Measurements from ENCODE around the gene PARD3. TPM values are rescaled to one million over a fixed set of nuclear protein-coding genes. Genes with fewer than 3 reads are reported as not detected.
"Not testable (repeated sequence)": the region's sequence is repeated elsewhere in the genome, so short reads cannot be mapped to it uniquely, and the experiment has no call there.

PARD3 gene
- polyA plus RNA-seq (2013, experiment 1 of 2; ENCODE audit: insufficient read length) = 22.7 TPM
- 25.3 TPM for polyA plus RNA-seq (2013, experiment 2 of 2; ENCODE audit: insufficient read length)

DNA sequence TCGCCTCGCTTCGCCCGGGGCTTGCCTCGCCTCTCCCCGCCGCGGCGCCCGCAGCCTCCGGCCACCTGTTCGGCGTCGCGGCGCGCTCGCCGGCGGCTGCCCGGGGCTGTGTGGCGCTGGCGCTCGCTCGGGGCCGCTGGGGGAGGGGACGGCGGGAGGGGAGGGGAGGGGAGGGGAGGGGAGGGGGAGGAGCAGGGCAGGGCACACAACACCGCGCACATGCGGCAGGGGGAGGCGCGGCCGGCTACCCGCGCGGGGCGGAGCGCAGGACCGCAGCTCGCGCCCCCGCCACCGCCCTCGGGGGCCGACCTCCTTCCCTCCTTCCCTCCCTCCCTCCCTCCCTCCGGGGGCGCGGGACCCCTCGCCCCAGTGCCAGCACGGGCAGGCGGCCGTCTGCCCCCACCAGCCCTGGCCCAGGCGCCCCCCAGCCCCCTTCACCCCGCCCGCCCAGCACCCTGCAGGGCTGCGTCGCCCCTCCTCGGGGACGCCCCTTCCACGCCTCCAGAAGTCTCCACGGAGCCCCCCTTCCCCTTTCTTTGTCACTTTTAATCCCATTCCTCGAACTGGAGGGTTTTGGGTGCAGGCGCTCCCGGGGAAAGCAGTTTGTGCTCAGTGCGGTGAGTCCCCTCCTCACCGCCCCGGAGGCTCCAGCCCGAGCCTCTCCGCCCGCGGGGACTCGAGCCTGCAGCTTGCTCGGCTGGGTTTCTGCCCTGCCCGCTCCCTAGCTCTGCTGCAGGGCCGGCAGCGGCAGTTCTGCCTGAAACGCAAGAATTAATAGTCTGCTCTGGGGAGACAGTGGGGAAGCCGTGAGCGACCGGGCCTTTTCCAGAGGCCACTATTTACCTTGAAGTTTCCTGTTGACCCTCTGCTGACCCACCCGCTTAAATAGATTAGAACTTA is at the start of gene PARD3:
TSS of gene PARD3 (minus strand) at position 112 of the 900 bp plus-strand sequence. CDS start 301 bp downstream, outside the sequence.
- DNase-seq = peak; percentile 63

DNA sequence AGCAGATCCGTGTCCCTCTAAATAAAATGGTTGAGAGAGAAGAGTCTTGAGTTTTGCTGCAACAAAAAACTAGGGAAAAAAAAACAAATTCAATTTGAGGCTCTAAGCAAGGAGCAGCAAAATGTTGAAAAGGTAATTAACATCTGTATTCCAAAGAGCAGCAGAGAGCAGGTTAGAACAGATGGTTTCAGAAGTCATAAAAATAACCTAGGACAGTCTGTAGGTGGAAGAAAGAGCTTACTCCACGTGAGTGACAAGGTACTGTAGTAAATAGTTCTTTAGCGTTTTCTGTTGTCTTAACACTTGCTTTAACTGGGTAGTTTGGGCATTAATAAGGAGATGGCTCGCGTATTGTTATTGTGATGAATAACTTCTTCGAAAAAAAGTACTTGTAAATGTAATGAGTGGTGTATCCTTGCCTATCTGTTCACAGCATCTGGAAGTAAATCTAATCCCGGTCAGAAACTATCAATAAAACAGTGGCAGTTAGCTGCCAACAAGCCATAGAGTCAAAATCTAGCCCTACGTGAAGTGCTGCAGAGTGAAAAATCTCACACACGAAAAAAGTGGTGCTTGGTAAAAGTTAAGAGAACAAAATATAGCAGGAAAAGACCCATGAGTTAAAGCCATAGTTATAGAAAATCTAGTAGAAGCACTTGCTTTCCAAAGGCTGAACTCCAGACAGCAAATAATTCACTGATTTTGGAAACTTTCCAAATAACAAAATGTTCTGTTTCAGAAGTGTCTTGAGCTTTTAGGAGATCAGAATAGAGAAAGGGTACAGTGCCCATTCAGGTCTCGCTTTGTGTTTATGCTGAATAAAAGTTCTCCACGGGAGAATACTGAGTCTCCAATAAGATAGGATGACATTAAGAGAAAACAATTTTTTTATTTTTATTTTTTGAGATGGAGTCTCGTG is 49.3 kb upstream of the PARD3 start:
- DNase-seq = no peak

DNA sequence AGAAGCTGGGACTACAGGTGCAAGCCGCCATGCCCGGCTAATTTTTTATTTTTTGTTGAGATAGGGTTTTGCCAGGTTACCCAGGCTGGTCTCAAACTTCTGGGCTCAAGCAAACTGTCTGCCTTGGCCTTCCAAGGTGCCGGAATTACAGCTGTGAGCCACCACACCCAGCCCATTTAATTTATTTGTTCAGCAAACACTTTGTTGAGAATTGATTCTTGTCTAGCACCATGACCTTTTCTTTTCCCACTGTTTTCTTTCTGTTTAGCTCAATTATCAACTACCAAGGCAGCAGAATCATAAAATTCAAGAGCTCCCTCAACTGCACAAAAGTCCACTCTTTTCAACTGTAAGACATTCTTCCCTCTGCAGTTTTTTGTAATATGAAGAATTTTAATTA is 47.8 kb upstream of the PARD3 start:
- DNase-seq = no peak

DNA sequence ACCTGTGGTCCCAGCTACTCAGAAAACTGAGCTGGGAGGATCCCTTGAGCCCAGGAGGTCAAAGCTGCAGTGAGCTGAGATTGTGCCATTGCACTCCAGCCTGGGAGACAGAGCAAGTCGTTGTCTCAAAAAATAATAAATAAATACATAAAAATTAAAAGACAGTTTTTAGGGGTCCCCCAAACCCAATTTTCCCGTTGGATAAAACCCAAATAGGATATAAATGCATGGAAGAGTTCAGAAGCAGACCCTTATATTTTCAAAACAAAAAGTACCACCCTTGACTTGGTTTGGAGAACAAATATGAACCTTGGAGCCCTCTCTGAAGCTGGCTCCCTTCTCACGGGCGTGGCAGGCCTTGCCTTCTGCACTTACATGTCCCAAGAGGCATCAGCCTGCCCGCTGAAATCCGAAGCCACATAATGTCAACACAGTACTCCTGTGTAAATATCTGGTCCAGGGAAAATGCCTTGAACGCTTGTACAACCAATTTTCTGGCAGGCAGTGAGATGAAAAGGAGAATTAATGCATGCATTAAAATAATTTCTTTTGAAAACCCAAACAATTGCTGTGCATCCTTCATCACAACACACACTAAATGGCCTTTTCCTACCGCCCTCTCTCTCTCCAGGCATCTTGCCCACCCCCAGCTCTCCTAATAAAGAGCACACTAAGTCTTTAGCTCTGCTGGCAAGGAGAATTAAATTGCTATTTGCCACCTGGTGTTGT is 46.4 kb upstream of the PARD3 start:
- peak; percentile 18 for DNase-seq

DNA sequence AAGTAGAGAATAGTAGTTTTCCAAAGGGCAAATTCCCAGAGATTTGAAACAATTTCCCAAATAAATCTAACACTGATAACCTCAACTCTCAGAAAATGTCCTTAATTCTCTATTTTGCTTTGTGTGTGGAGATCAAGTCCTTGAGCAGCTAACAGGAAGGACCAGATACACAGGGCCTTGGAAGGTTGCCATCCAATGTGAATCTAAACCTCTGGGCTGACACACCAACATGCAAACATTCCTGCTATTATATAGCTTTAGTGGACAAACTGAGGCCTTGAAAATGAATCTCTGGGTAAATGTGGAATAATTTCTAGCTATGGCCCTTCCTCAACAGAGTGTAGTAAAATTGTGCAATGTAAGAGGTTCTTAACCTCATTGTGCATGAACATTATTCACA is 44.1 kb upstream of the PARD3 start:
- DNase-seq = peak; percentile 42

DNA sequence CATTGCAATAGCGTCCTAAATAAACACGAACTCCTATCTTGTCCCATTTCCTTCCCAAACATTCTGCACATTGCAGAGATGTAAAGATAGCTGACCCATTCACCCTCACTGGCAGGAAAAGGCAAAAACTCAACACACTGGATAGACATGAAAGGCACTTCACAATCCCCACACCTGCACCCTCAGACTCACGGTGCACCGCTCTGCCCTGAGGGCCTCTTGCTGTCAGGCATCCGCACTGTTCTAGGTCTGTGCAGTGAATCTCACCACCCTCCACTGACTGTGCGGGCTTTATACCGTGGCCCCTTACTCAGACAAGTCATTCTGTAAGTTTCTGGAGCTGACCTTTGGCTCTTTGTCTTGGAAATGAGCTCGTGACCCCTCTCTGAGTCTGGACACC is 42.9 kb upstream of the PARD3 start:
- no peak for DNase-seq

DNA sequence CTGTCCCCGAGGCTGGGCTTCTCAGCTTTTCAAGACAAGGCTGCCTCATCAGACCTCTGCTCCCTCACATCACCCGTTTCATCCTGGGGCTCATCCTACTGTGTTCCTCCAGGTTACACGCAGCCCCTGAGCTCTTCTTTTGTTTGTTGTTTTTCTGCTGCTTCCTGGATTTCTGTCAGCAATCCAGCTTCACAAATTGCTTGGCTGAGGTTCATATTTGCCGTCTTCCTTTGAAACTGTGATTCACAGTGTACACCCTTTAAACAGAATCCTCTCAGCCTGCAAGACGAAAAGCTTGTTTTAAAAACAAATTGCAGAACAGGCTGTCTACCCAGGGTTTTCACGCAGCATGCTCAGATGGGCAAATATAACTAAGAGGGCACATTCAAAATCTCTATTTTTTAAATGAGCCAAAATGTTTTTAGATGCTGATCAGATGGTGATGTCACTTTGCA is 39.1 kb upstream of the PARD3 start:
- DNase-seq = peak; percentile 31

DNA sequence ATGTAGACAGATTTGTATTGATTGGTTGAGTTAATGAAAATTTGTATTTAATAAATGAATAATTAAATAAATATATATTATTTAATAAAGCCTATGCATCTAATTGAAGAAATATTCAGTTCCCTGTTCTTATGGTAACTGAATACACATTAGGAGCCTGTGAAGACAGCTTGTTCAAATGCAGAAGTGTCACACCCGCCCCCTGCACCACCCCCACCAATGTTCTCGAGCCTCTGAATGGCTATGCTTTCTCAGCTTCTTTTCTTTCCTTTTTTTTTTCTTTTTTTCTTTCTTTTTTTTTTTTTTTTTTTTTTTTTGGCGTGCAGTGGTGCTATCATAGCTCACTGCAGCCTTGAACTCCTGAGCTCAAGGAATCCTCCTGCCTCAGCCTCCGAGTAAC is 38.3 kb upstream of the PARD3 start:
- DNase-seq = no peak

DNA sequence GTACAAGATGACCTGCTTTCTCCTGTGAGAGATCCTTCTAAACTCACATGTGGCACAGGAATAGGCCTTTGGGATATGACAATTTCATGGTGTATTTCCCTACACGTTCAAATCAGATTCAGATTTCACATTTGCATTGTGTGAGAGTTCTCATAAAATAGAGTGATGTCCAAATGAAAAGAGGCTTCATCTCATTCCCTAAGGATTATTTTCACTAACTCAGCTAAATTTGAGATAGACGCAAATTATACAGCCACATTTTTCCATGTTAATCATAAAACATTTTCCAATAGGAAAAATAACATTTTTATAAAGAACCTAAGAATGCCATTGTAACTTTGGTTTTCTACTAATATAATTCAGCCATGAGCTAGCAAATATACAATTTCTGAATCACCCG is 35.5 kb upstream of the PARD3 start:
- no peak for DNase-seq

DNA sequence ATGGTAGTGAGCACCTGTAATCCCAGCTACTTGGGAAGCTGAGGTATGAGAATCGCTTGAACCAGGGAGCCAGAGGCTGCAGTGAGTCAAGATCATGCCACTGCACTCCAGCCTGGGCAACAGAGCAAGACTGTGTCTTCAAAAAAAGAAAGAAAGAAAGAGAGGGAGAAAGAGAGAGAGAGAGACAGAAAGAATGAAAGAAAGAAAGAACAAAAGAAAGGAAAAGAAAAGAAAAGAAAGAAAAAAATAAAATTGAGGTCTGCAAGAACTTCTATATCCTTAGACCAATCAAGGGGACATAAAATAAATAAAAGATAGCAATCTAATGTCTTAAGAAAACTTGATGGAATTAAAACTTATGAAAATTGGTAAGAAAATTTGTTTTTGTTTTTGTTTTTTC is 34.9 kb upstream of the PARD3 start:
- no peak for DNase-seq

DNA sequence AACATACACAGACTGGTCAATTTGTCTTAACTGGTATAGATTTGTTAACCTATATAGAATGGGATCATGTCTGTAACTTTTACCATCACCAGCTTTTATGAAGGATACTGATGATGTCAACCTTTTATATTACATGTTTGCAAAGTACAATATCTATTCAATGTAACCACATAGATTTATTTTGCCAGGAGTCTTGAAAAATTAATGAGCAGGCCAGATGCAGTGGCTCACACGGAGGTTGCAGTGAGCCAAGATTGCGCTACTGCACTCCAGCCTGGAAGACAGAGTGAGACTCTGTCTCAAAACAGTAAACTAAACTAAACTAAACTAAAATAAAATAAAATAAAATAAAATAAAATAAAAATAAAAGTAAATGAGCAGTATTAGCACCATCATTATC is 30.0 kb upstream of the PARD3 start:
- no peak for DNase-seq

DNA sequence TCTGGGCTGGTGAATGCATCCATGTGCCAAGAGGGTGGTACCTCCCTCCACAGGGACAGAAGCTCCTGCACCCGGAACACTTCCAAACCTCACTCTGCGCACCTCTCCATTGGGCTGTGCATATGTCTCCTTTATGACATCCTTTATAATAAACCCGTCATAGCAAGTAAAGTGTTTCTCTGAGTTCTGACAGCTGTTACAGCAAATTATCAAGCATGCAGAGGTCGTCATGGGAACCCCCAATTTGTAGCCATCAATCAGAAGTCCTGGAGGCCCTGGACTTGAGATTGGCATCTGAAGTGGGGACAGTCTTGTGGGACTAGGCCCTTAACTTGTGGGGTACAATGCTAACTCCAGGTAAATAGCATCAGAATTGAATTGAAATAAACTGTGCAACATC is 29.4 kb upstream of the PARD3 start:
- DNase-seq = no peak

DNA sequence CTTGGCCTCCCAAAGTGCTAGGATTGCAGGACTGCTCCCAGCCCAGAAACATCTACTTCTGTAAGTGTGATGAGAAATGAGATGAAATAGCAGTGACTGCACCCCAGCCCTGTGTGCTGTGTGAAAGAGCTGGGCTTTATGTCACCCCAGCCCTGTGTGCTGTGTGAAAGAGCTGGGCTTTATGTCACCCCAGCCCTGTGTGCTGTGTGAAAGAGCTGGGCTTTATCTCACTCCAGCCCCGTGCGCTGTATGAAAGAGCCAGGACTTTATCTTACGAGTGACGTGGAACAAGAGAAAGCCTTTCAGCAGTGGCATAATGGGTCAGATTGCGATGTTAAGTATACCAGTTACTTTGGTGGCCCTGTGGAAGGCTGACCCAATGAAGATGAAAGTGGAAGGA is 28.4 kb upstream of the PARD3 start:
- not testable (repeated sequence) for DNase-seq

DNA sequence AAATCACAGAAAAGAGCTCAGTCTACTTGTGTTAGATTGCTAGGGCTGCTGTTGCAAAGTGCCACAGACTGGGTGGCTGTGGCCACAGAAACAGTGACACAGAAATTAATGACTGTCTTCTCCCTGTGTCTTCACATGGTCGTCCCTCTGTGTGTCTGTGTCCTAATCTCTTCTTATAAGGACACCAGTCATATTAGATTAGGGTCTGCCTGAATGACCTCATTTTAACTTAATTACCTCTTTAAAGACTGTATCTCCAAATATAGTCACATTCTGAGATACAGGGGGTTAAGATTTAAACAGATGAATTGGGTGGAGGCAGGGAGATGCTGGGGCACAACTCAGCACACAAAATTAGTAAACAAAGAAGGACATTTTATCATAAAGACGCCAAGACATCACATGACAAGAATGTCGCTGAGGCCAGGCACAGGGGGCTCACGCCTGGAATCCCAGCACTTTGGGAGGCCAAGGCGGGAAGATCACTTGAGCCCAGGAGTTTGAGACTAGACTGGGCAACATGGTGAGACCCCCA is 23.3 kb upstream of the PARD3 start:
- DNase-seq = no peak

DNA sequence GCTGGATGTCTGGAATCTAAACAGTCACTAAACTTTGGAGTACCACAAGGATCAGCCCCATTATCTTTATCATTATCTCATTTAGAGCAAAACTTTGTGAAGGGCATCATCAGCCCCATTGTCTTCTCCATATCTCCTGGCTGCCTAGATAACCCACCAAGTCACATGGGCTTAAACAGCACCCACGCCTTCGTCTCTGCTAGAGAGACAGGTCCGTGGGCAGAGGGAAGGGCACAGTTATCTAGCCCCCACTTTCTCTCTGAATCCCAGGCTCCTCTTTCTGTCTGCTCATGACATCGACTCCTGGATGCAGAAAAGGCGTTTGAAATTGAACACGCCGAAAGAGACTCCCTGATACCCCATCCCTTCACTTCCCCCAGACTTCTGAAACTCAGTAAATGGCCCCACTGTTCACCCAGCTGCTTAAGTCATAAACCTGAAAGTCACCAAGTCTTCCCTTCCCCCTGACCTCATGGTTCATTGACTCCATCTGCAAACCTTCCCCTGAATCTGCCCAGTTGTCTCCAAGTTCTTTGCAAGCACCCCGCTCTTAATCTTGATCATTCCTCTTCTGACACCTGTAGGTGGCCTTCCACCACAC is 20.9 kb upstream of the PARD3 start:
- DNase-seq = no peak

DNA sequence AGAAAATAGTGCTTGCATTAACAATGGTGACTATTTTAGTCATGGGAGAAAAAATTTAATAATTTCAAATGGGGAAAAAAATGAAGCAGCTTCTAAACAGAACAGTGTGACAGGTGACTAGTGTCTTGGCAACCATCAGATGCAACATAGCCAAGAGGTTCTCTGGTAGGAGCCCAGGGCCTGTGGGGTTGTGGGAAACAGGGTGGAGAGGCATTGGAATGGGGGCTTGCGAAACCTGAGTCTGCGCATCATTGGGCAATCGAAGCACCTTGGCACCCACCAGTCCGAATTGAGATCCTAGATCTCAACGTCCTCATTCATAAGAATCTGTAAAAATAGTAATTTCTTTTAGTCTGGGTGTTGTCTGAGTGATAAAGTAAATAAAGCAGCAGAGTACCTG is 19.2 kb upstream of the PARD3 start:
- DNase-seq = no peak

DNA sequence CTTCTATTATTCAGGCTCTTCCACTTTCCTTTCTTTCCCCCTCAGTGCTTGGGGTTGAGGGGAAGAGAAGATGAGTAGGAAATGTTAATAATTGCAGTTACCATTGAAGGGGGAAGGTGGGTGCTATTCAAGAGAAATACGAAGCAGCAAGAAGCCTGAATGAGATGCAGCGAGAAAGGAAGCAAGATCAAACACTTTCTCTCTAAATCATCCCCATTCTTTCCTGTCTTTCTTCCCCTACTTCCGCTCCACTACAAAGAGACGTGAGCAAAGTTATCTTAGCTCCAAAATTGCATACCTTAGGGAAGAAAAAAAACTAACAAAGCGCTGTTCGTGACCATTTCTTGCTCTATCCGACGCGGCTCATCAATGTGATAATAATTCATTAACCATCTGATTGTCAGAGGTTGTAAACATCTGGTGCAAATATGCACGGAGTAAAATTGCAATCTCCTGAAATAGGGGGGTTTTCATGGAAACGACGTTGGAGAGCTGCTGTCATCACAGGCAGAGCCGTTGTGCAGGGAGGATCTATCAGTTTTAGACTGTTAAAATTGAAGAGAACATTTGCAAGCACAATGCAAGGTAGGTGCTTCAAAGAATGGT is 15.2 kb upstream of the PARD3 start:
- DNase-seq = no peak

DNA sequence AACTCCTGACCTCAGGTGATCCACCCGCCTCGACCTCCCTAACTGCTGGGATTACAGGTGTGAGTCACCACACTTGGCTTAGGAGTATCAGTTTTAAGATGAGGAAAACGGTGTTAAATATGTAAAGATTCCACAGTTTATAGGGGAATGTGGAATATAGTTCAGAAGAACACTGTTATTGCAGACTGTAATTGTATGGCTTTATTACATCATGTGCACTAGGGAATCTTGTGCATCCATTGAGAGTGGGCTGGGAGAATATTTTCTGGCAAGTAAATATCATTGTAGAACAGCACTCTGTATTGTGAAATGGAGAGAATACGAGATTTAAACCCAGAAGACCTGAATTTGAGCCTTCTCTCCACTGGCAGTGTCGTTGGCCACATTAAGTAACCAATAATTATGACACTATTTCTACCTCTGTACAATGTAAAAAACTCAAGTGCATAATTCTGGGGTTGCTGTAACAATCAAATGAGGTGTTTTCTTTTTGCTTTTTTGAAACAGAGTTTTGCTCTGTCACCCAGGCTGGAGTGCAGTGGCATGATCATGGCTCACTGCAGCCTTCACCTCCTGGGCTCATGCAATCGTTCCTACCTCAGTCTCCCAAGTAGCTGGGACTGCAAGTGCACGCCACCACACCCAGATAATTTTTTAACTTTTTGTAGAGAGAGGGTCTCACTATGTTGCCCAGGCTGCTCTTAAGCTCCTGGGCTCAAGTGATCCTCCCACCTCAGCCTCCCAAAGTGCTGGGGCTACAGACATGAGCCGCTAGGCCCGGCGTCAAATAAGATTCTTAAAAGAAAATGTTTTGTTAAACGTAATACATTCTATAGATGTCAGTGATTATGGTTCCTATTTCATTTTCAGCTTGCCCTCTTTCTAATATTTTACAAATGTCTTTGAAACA is 12.0 kb upstream of the PARD3 start:
- DNase-seq = peak; percentile 27

DNA sequence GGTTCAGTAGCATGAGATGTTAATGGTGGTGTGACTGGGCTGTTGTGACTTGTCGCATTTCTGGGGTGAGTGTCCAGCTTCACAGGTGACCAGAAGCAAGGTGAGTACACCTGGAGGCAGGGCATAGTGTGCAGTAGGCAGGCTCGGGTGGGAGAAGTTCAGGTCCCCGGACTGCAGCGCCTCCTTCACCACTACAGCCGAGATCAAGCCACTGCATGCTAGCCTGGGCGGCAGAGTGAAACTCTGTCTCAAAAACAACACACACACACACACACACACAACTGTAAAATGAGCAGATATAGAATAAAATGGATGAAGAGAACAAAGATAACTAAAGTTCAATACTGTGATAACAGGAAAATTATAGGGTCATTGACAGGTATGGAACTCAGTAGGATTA is 11.1 kb upstream of the PARD3 start:
- DNase-seq = no peak

DNA sequence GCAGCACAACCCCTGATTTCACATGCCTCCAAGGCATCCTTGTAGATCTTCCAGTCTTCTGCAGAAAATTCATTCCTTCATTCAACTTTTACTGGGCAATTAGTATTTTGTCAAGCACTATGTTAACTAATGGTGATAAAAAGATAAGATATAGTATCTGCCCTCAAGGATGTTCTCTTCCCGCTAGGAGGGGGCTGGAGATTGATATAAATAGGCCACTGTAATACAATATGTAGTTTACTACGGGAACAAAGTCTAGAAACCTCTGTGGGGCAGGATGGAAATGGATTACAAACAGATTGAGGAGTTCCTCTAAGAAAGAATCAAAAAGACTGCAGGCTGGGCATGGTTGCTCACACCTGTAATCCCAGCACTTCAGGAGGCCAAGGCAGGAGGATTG is 10.3 kb upstream of the PARD3 start:
- DNase-seq = no peak

Data from fibroblast of skin of scalp (primary cell).